NCI-H82 (cell line): ENCODE results near the gene EPS8L2.
A peak's percentile ranks its signal among the peaks of the same experiment; 100 is the strongest.

Experiments
- DNase-seq: peaks from one replicate; lab custom pipeline; 2025; lab: John Stamatoyannopoulos, UW

The EPS8L2 gene

DNA sequence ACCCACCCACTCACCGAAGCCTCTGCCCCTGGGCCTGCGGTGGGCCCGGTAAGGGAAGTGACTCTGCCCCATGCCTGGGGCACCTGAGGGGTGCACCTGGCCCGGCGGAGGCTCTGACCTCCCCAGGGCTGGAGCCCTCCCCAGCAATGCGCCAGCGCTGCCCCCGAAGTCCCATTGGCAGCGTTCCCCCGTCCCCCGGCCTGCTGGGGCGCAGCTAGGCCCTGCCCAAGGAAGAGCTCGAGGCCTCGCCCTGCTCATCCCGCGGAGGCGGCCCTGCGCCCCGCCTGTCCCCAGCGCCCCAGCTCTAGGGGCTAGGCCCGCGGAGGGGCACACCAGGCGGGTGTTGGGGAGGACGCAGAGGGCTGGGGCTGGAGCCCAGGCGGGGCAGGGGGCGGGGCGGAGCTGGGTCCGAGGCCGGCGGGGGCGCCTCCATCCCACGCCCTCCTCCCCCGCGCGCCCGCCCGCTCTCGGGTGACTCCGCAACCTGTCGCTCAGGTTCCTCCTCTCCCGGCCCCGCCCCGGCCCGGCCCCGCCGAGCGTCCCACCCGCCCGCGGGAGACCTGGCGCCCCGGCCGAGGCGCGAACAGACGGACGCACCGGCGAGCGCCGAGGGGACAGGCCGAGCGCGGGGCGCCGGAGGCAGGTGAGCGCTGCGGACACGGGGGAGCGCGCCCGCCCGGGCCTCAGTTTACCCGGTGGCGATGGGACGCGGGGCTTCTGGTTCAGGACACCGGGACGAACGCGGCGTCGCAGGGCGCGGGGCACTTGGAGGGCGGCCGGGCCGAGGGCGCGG lies at the start of gene EPS8L2:
TSS of gene EPS8L2 (plus strand) at position 586 of the 793 bp plus-strand sequence. CDS start 3,177 bp downstream, outside the sequence.
- DNase-seq: no peak

DNA sequence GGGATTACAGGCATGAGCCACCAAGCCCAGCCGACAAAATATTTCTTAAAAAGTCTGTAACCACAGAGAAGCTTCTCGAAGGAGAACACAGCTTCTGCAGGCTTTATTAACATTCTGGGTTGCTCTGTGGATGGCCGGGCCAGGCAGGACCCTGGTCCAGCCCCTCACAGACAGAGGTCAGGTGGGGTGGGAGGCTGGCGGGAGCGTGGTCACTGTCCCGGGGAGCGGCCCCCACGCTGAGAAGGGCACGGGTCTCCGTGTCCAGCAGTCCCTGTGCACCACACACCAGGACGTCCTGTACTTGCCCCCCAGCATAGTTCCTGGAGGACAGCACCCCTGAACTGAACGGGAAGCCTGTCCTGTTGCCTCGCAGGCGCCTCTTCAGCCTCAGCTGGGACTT lies 49.6 kb upstream of the EPS8L2 start:
- DNase-seq: no peak

DNA sequence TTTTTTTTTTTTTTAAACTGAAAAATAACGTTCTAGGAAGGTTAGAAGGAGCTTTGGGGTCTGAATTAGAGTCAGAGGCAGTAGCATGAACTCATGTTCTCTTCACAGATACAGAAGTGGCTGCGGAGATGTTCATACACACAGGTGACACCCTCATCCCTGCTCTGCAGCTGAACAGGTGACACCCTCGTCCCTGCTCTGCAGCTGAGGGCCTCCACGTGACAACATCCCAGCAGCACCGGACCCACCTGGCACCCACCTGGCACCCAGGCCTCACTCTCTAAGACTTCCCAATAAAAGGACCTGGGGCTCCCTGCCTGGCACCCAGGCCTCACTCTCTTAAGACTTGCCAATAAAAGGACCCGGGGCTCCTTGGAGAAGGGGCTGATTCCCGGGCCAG lies 49.2 kb upstream of the EPS8L2 start:
- DNase-seq: no peak

- no peak for DNase-seq
Measured at GRCh38 chr11:657691-658126, 48.3 kb upstream of the EPS8L2 start.

DNA sequence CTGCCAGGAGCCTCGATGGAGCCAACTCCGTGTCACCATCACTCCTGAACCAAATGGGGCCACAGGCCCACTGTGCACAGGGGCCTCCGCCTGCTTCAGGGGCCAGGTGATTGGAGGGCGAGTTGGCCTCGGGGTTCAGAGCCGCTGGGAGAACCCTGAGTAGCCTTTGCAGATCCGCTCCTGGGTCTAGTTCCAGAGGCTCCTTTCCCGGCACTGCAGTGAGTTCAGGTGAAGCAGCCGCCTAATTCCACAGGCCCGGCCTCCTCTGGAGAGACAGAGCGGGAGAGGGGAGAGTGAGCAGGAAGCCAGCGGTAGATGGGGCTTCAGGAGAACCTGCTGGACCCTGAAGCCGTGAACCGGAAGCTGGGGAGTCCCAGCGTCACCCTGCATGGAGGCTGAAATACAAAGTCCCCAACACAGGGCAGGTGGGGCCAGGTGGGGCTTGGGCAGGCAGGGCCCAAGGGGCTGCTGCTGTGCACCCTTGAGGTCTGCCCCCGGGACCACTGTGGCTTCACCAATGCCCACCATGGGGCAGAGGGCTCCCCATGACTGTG lies 46.4 kb upstream of the EPS8L2 start:
- DNase-seq: no peak

DNA sequence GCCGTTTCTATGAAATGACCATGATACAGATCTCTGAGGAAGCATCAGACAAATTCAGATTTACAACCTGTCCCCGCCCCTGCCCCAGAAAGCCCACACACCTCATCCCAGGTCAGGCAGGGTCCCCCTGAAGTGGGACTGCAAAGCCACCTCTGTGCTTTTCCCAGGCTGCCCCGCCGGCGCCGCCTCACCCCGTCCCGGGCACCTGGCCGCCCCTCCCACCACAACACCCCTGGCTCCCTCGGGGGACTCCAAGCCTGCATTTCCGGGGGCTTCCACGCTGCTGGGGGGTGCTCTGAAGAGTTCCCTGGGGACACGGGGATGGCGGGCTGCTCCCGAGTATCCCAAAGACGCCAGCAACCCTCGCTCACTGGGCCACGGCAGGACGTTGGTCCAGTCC lies 45.8 kb upstream of the EPS8L2 start:
- DNase-seq: no peak

DNA sequence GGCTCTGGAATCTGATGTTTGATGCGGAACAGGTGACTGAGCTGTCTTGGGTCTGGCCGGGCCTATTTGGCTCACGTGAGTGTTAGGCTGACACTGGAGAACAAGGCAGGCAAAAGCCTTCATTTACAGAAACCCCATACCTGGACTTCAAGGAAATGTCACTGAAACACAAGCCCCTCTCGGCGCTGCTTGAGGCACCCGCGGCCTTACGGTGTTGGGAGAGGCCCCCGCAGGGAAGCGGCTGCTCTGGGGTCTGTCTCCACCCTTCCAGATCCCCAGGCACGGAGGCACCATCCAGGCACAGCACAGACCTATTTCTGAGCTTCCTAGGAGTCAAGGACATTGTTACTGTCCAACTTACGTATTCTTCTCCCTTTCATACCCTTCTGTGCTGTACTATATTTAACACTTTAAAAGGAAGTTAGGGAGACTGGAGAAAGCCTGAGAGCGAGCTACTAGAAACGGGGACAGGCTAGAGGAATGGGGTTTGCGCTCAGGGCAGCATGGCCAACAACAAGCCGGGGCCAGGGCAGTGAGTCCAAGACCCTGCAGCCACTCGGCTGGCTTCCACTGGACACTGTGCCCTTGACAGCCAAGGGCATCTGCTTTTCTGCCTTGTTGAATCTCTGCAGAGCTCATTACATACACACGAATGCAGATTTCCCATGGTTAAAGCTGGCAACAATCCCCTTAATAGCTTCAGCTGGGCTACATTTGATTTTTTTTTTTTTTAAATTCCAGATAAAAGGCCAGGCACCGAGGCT lies 45.2 kb upstream of the EPS8L2 start:
- no peak for DNase-seq

DNA sequence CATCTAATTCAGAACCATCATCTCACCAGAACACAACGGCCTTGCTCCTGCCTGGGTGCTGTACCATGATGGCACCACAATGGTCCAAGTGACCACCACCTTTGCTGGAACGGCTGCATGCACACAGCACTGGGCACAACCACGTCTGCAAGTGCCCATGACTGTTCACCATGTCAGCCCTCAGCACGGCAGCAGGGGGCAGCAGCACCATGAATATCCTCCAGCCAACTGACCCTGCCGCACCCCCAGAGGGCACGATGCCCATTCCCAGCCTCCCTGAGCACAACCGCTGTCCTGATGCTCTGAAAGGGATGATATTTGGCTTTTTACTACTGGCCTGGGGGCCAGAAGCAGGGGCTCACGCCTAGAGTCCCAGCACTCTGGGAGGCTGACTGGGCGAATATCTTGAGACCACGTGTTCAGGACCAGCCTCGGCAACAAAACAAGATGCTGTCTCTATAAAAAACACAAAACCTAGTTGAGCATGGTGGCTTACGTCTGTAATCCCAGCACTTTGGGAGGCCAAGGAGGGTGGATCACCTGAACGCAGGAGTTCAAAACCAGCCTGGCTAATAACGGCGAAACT lies 43.2 kb upstream of the EPS8L2 start:
- peak; percentile 45 for DNase-seq

DNA sequence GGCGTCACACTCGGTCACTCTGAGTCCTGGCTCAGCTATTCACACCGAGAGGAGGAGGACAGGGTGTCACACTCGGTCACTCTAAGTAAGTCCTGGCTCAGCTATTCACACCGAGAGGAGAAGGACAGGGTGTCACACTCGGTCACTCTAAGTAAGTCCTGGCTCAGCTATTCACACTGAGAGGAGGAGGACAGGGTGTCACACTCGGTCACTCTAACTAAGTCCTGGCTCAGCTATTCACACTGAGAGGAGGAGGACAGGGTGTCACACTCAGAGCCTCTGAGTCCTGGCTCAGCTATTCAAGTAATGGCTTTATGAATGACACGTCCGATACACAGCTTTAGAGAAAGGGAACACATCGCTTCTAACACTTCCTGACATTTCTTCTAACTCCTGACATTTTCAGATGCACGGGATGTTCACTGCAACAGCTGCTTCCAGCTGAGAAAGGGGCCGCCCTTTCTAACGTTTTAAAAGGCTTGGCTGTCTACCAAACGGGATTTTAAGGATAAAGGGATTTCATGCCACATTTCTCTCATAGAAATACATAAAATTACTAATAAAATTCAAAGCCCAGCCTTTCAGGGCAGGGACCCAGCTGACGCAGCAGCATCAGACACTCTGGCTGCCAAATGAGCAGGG lies 40.8 kb upstream of the EPS8L2 start:
- no peak for DNase-seq

GRCh38 chr11:665704-666281 lies 40.2 kb upstream of the EPS8L2 start:
- no peak for DNase-seq

- DNase-seq: no peak
Measured at GRCh38 chr11:673866-674265, 32.2 kb upstream of the EPS8L2 start.

- no peak for DNase-seq
Measured at GRCh38 chr11:674406-674805, 31.6 kb upstream of the EPS8L2 start.

DNA sequence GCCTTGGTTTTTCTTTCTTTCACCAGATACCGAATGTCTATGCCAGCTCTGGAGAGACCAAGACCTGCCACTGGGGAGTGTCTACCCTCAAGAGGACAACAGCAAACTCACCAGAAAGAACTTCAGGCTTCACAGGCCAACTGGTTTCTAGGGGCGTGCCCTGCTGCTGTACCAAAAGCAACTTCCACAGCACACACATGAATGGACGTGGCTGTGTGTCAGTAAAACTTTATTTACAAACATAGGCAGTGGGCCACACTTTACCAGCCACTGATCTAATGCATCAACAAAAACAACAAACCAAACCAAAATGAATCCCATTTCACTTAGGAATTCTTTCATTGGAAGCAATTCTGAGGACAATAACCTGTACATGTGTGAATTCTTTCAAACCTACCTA lies 27.7 kb upstream of the EPS8L2 start:
- DNase-seq: no peak

- DNase-seq: no peak
Measured at GRCh38 chr11:679271-680207, 26.5 kb upstream of the EPS8L2 start.

DNA sequence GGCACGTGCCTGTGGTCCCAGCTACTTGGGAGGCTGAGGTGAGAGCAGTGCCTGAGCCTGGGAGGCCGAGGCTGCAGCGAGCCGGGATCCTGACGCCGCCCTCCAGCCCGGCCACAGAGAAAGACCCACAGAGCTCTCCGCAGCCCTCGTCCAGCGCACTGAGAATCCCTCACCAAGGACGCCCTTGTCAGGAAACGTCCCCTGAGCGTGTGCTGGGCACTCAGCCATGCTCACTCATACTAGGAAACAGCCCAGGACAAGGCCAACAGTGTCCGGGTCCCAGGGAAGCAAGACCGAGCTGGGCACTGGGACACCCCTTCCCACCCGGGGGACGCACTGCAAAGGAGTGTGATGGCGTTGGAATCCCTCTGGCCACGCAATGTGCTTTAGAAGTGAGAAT lies 25.6 kb upstream of the EPS8L2 start:
- no peak for DNase-seq

GRCh38 chr11:680970-681369 lies 25.1 kb upstream of the EPS8L2 start:
- no peak for DNase-seq

DNA sequence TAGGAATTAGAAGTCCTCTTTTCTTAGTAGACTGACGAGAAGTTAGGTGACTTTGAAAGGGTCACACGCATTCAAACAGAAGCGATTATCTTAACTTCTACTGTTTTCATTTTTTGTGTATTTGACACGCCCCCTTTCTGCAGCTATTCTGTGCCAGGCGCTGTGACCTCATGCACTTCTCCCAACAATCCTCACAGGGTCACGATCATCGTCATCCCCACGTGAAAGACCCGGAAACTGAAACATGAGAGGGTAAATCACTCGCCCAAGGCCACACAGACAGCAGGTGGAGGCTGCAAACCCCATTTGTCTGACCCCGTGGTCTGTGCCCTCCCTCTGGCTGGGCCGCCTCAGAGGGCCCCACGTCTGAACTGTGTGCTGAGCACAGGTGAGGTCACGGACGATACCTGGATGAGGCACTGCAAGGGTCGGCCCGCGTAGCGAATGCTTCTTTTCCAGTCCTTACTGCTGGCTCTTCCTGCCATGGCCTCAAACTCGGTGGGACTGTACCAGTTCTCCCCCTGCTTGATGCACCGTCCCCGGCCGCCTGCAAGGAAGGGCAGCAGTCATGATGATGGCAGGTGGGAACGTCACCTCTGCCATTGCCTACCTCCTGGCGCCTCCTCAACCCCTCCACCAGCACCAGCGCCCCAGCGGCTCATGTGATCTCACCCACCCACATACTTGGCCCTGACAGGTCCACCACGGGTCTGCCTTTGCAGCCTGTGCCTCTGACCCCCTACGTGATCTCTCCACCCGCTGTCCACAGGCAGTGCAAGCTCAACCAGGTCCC lies 19.4 kb upstream of the EPS8L2 start:
- no peak for DNase-seq

DNA sequence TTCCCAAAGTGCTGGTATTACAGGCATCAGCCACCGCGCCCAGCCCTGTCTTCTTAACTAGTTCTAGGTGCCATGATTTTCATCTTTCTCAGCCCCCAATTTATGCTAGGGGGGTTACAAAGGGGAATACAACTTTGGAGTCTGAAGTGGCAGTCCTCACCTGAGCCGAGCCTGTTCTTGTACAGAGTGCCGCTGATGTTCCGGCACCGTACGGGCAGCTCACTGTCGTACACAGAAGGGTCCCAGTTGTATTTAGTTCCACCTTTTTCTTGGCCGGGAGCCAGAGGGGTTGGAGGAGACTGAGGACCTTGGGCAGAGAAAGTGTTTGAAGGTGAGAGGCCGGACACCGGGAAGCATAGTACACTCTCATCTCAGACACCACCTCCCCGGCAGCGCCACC lies 18.3 kb upstream of the EPS8L2 start:
- no peak for DNase-seq

DNA sequence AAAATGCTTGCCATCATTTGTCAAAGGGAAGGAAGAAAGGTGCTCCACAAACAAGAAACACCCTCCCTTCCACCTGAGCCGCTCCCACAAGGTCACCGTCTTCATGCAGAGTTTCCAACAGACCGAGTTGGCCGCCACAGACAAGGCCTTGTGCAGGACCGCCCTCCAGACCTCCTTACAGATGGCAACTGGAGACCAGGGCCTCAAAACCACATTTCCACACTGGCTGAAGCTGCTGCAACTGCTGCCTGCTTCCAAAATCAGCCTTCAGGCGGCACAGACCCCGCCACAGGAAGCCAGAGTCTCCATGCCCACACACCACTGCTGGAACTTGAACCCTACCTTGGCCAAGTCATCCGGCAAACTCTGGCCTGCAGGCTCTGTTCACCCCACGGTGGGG lies 17.4 kb upstream of the EPS8L2 start:
- DNase-seq: no peak

DNA sequence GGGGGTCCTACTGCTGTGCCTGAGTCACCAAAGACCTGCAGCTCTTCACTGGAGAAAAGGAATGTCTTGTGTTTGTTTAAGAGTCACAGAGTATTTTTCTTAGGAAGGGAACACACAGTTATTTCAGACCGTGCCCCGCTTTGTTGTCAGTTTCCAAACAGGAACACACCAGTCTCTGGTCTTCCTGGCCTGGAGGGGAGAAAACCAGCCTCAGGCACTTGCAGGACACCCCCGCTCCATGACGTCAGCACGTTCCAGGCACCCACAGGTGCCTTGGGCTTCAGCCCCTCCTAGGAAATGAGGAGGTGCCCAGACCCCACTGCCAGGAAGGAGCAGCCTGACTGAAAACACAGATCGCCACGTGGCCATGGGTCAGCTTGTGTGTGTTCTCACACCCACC lies 16.4 kb upstream of the EPS8L2 start:
- no peak for DNase-seq
